HepG2 (cell line): ENCODE results near the gene ETV5. TPM values are rescaled to one million over a fixed set of nuclear protein-coding genes. Genes with fewer than 3 reads are reported as not detected.
A peak's percentile ranks its signal among the peaks of the same experiment; 100 is the strongest.

Source experiments
- BRD4 ChIP-seq: sonication (generic); formaldehyde crosslinking; IDR thresholded peaks from 2 replicates; pipeline ENCODE4 v1.4.0; 2020; ENCODE audit warnings: missing genetic modification reagents
- DR1 ChIP-seq: sonication (generic); formaldehyde crosslinking; IDR thresholded peaks from 2 replicates; pipeline ENCODE4 v1.8.0; 2021; ENCODE audit warnings: mild to moderate bottlenecking, missing genetic modification reagents, inconsistent platforms
- EEA1 ChIP-seq: sonication (generic); formaldehyde crosslinking; IDR thresholded peaks from 2 replicates; pipeline ENCODE4 v1.5.1; 2020; ENCODE audit warnings: mild to moderate bottlenecking, missing genetic modification reagents, borderline replicate concordance
- FOXJ3 ChIP-seq: sonication (generic); formaldehyde crosslinking; IDR thresholded peaks from 2 replicates; pipeline ENCODE4 v1.4.0; 2020; ENCODE audit warnings: missing genetic modification reagents, mild to moderate bottlenecking, borderline replicate concordance
- NR2F6 ChIP-seq, 2 experiments: IDR thresholded peaks; 2 replicates each; pipeline ENCODE4 v1.6.1; 2016; ENCODE audit warnings: antibody characterized with exemption in 1 of 2, mild to moderate bottlenecking in 1 of 2
- SNAI1 ChIP-seq: sonication (generic); formaldehyde crosslinking; IDR thresholded peaks from 2 replicates; pipeline ENCODE4 v1.5.0; 2020; ENCODE audit warnings: mild to moderate bottlenecking, missing genetic modification reagents, borderline replicate concordance
- TARDBP ChIP-seq: sonication (generic); formaldehyde crosslinking; IDR thresholded peaks from 2 replicates; pipeline ENCODE4 v1.8.0; 2022; ENCODE audit warnings: mild to moderate bottlenecking, missing genetic modification reagents
- YEATS4 ChIP-seq: sonication (generic); formaldehyde crosslinking; IDR thresholded peaks from 2 replicates; pipeline ENCODE4 v1.4.0; 2020; ENCODE audit warnings: missing genetic modification reagents, borderline replicate concordance
- ZBTB10 ChIP-seq: sonication (generic); formaldehyde crosslinking; IDR thresholded peaks from 2 replicates; pipeline ENCODE4 v1.4.0; 2020; ENCODE audit warnings: missing genetic modification reagents, borderline replicate concordance
- ZFAT ChIP-seq: sonication (generic); formaldehyde crosslinking; conservative IDR thresholded peaks from 2 replicates; pipeline ENCODE4 v1.8.1; 2023; ENCODE audit warnings: missing genetic modification reagents, inconsistent platforms
- ZMYM4 ChIP-seq: sonication (generic); formaldehyde crosslinking; IDR thresholded peaks from 2 replicates; pipeline ENCODE4 v1.8.1; 2023; ENCODE audit warnings: mild to moderate bottlenecking, missing genetic modification reagents
- ZNF20 ChIP-seq: sonication (generic); formaldehyde crosslinking; IDR thresholded peaks from 2 replicates; pipeline ENCODE4 v1.4.0; 2020; ENCODE audit warnings: mild to moderate bottlenecking, moderate library complexity, missing genetic modification reagents
- ZNF546 ChIP-seq: sonication (generic); formaldehyde crosslinking; conservative IDR thresholded peaks from 2 replicates; pipeline ENCODE4 v1.8.1; 2023; ENCODE audit warnings: mild to moderate bottlenecking, missing genetic modification reagents
- ZNF569 ChIP-seq: sonication (generic); formaldehyde crosslinking; IDR thresholded peaks from 2 replicates; pipeline ENCODE4 v1.5.0; 2020; ENCODE audit warnings: mild to moderate bottlenecking, missing genetic modification reagents, moderate library complexity, borderline replicate concordance
- ZNF777 ChIP-seq: sonication (generic); formaldehyde crosslinking; IDR thresholded peaks from 2 replicates; pipeline ENCODE4 v1.4.0; 2020; ENCODE audit warnings: missing genetic modification reagents
- polyA plus RNA-seq, 8 experiments: library from polyadenylated mRNA; depleted of rRNA in 3 of 8; stranded (reverse) in 7 of 8; unstranded in 1 of 8; fragments of >200 nt; fragmentation: Illumina TruSeq in 4 of 8; extraction: Trizol in 4 of 8; gene quantifications; 2 replicates each; pipeline versions ENCODE4 v1.2.1 to v1.2.3, GENCODE V29; 2011 to 2016; ENCODE audit warnings: low read depth in 4 of 8, missing spikeins in 1 of 8, mixed read lengths in 1 of 8; ENCODE audit not compliant: insufficient read depth in 1 of 8
- total RNA-seq, 5 experiments: library from RNA; depleted of rRNA; stranded (reverse); fragments of >200 nt; fragmentation: Illumina TruSeq; extraction: Trizol; gene quantifications; 2 replicates each; pipeline ENCODE4 v1.2.3, GENCODE V29; 2016; ENCODE audit warnings: low read depth in 1 of 5
- TF ChIP-seq, protein P1 (sequence below): sonication (generic); formaldehyde crosslinking; IDR thresholded peaks from 2 replicates; pipeline ENCODE4 v1.5.0; 2020; ENCODE audit warnings: missing genetic modification reagents, mild to moderate bottlenecking, borderline replicate concordance
- TF ChIP-seq, protein P2 (sequence below): sonication (generic); formaldehyde crosslinking; conservative IDR thresholded peaks from 2 replicates; pipeline ENCODE4 v1.4.0; 2020; ENCODE audit warnings: missing genetic modification reagents
- TF ChIP-seq, protein P3 (sequence below): sonication (generic); formaldehyde crosslinking; IDR thresholded peaks from 2 replicates; pipeline ENCODE4 v1.5.1; 2020; ENCODE audit warnings: mild to moderate bottlenecking, missing genetic modification reagents, borderline replicate concordance
- TF ChIP-seq, protein P4 (sequence below): sonication (generic); formaldehyde crosslinking; IDR thresholded peaks from 2 replicates; pipeline ENCODE4 v1.4.0; 2020; ENCODE audit warnings: missing genetic modification reagents
- TF ChIP-seq, protein P5 (sequence below): sonication (generic); formaldehyde crosslinking; IDR thresholded peaks from 2 replicates; pipeline ENCODE4 v1.5.1; 2020; ENCODE audit warnings: missing genetic modification reagents, mild to moderate bottlenecking, borderline replicate concordance

Gene ETV5
- total and polyA plus RNA-seq, 2 of the 13 experiments (the other 11 are each of a cell fraction or from before 2014, with no cell fraction given), result 52.9 to 57.2 TPM

DNA sequence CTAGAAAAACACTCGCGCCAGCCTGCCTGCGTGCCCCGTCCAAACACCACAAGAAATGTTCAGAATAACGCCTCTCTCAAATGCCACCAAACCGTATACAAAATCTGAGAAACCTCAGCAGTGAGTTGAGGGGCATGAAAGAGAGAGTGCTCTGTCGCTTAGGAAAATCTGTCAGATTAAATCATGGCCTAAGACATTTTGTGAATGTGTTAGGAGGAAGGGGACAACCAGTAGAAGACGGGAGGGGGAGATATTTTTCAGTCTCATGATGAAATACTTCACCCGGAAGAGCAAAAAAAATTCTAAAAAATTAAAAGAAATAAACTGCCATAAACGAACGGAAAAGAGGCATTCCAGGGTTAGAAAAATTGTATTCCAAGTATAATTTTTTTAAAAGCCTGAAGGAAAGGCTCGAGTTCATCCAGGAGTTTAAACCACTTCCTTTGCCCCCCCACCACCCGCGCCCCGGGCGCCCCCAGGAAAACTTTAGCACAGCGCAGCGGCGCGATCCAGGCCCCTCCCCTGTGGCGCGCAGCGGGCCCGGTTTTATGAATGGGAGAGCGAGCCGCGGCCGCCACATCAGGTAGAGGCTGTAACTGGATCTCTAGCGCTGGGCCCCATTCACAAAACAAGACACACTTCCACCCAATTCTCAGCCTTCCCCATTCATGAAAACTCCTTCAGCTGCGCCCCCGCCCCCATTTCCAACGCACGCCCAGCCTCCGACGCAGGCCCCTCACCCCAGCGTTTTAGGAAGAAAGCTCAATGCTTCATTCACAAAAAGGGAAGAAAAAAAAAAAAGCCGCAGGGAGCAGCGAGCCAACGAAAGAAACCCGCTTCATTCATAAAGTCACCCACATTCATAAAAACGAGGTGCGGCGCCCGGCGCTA is 1.4 kb downstream of the ETV5 start (continued):
- TF ChIP-seq ZBTB10 (CRISPR knock-in tag) (no peak; the same call in 1 of the 2 replicates), ZMYM4 (CRISPR knock-in tag) (0 out of 2 replicates have a peak, but pooled peaks have one; percentile 41), DR1 (CRISPR knock-in tag) (no peak), ZNF569 (CRISPR knock-in tag) (no peak), ZFAT (CRISPR knock-in tag) (no peak), NR2F6 (IDR thresholded peaks at IDR 0.05) (no peak), NR2F6 (CRISPR knock-in tag; IDR thresholded peaks at IDR 0.05) (no peak), FOXJ3 (CRISPR knock-in tag) (peak; percentile 17; the same call in 1 of the 2 replicates), TARDBP (CRISPR knock-in tag) (peak; percentile 35; the same call in 1 of the 2 replicates), SNAI1 (CRISPR knock-in tag) (no peak), EEA1 (CRISPR knock-in tag) (no peak), YEATS4 (CRISPR knock-in tag) (peak; percentile 56; the same call in 1 of the 2 replicates), ZNF777 (CRISPR knock-in tag) (no peak; the same call in 1 of the 2 replicates), ZNF20 (CRISPR knock-in tag) (no peak), BRD4 (0 out of 2 replicates have a peak, but pooled peaks have one; percentile 49), ZNF546 (no peak)
- TF ChIP-seq, protein P1, sequence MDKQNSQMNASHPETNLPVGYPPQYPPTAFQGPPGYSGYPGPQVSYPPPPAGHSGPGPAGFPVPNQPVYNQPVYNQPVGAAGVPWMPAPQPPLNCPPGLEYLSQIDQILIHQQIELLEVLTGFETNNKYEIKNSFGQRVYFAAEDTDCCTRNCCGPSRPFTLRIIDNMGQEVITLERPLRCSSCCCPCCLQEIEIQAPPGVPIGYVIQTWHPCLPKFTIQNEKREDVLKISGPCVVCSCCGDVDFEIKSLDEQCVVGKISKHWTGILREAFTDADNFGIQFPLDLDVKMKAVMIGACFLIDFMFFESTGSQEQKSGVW (CRISPR knock-in tag), result no peak
- TF ChIP-seq, protein P2, sequence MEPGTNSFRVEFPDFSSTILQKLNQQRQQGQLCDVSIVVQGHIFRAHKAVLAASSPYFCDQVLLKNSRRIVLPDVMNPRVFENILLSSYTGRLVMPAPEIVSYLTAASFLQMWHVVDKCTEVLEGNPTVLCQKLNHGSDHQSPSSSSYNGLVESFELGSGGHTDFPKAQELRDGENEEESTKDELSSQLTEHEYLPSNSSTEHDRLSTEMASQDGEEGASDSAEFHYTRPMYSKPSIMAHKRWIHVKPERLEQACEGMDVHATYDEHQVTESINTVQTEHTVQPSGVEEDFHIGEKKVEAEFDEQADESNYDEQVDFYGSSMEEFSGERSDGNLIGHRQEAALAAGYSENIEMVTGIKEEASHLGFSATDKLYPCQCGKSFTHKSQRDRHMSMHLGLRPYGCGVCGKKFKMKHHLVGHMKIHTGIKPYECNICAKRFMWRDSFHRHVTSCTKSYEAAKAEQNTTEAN (CRISPR knock-in tag), result no peak
- TF ChIP-seq, protein P3, sequence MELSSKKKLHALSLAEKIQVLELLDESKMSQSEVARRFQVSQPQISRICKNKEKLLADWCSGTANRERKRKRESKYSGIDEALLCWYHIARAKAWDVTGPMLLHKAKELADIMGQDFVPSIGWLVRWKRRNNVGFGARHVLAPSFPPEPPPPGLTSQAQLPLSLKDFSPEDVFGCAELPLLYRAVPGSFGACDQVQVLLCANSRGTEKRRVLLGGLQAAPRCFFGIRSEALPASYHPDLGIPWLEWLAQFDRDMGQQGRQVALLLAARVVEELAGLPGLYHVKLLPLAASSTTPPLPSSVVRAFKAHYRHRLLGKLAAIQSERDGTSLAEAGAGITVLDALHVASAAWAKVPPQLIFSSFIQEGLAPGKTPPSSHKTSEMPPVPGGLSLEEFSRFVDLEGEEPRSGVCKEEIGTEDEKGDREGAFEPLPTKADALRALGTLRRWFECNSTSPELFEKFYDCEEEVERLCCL (CRISPR knock-in tag), result no peak
- TF ChIP-seq, protein P4, sequence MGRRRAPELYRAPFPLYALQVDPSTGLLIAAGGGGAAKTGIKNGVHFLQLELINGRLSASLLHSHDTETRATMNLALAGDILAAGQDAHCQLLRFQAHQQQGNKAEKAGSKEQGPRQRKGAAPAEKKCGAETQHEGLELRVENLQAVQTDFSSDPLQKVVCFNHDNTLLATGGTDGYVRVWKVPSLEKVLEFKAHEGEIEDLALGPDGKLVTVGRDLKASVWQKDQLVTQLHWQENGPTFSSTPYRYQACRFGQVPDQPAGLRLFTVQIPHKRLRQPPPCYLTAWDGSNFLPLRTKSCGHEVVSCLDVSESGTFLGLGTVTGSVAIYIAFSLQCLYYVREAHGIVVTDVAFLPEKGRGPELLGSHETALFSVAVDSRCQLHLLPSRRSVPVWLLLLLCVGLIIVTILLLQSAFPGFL (CRISPR knock-in tag), result no peak
- TF ChIP-seq, protein P5, sequence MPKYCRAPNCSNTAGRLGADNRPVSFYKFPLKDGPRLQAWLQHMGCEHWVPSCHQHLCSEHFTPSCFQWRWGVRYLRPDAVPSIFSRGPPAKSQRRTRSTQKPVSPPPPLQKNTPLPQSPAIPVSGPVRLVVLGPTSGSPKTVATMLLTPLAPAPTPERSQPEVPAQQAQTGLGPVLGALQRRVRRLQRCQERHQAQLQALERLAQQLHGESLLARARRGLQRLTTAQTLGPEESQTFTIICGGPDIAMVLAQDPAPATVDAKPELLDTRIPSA (CRISPR knock-in tag), result no peak
